Stimulated activated CD8-positive, alpha-beta memory T cell treated with anti-CD3 and anti-CD28 coated beads, Interleukin-7, amount 100 ng/mL, for 24 hours (primary cell): ENCODE data around the gene ARHGEF16.

Experiments
- DNase-seq: peaks from one replicate; pipeline ENCODE4 v3.0.0-alpha.2; 2020; ENCODE audit warnings: low read depth

The ARHGEF16 gene

GRCh38 chr1:3422638-3423037 is 31.8 kb upstream of the ARHGEF16 start:
- no peak for DNase-seq

GRCh38 chr1:3423245-3423829 is 31.1 kb upstream of the ARHGEF16 start:
- DNase-seq: no peak

- DNase-seq: no peak
These were observed 30.4 kb upstream of the ARHGEF16 start for GRCh38 chr1:3423896-3424611.

GRCh38 chr1:3425486-3426215 is 28.8 kb upstream of the ARHGEF16 start:
- DNase-seq: no peak

GRCh38 chr1:3426956-3427535 is 27.4 kb upstream of the ARHGEF16 start:
- DNase-seq: no peak

- DNase-seq: no peak
These were observed 26.5 kb upstream of the ARHGEF16 start for GRCh38 chr1:3427711-3428704.

- no peak for DNase-seq
These were observed 25.6 kb upstream of the ARHGEF16 start for GRCh38 chr1:3428899-3429298.

- DNase-seq: no peak
These were observed 25.1 kb upstream of the ARHGEF16 start for GRCh38 chr1:3429320-3429719.

- DNase-seq: no peak
These were observed 24.7 kb upstream of the ARHGEF16 start for GRCh38 chr1:3429766-3430165.

GRCh38 chr1:3430406-3430805 is 24.1 kb upstream of the ARHGEF16 start:
- DNase-seq: no peak

- DNase-seq: no peak
These were observed 23.6 kb upstream of the ARHGEF16 start for GRCh38 chr1:3430820-3431219.

GRCh38 chr1:3431266-3431665 is 23.2 kb upstream of the ARHGEF16 start:
- DNase-seq: no peak

GRCh38 chr1:3431686-3432085 is 22.8 kb upstream of the ARHGEF16 start:
- DNase-seq: no peak

- DNase-seq: no peak
These were observed 22.2 kb upstream of the ARHGEF16 start for GRCh38 chr1:3432306-3432705.

GRCh38 chr1:3433076-3433475 is 21.4 kb upstream of the ARHGEF16 start:
- DNase-seq: no peak

GRCh38 chr1:3433596-3434320 is 20.7 kb upstream of the ARHGEF16 start:
- no peak for DNase-seq

- no peak for DNase-seq
These were observed 19.9 kb upstream of the ARHGEF16 start for GRCh38 chr1:3434406-3435110.

- no peak for DNase-seq
These were observed 18.8 kb upstream of the ARHGEF16 start for GRCh38 chr1:3435666-3436065.

- no peak for DNase-seq
These were observed 18.0 kb upstream of the ARHGEF16 start for GRCh38 chr1:3436451-3436850.

GRCh38 chr1:3436901-3437300 is 17.6 kb upstream of the ARHGEF16 start:
- DNase-seq: no peak
